ENCODE results near the gene SPAG4.

SPAG4 gene

DNA sequence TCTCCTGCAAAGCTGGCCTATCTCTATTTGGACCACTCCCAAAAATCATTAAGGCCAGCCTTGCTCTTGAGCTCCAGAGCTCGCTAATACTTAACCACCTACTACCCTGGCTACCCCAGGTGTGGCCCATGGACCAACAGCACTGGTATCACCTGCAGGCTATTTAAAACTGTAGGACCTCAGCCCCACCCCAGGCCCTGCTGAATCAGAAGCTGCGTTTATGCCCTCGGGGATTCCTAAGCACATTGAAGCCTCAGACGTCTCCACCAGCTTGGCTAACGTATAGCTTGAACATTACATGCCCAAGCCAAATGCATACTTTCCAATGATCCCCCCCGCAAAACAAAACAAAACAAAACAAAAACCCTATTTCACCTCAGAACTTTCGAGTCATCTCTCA, 19.7 kb upstream of the SPAG4 start:
- DNase-seq = no peak
- TF ChIP-seq, protein P1, sequence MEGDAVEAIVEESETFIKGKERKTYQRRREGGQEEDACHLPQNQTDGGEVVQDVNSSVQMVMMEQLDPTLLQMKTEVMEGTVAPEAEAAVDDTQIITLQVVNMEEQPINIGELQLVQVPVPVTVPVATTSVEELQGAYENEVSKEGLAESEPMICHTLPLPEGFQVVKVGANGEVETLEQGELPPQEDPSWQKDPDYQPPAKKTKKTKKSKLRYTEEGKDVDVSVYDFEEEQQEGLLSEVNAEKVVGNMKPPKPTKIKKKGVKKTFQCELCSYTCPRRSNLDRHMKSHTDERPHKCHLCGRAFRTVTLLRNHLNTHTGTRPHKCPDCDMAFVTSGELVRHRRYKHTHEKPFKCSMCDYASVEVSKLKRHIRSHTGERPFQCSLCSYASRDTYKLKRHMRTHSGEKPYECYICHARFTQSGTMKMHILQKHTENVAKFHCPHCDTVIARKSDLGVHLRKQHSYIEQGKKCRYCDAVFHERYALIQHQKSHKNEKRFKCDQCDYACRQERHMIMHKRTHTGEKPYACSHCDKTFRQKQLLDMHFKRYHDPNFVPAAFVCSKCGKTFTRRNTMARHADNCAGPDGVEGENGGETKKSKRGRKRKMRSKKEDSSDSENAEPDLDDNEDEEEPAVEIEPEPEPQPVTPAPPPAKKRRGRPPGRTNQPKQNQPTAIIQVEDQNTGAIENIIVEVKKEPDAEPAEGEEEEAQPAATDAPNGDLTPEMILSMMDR (IDR thresholded peaks at IDR 0.05; ENCODE audit: low read depth, low read length, missing control alignments) = no peak
- Histone ChIP-seq H3K27me3 (replicated peaks) (peaks cover 6% of the 10 kb centered on the region), H3K36me3 (replicated peaks) (no peaks in the 10 kb centered on the region), H3K27ac (no peak overlapping the region), H3K4me3 (ENCODE audit: low read depth, low read length) (no peak overlapping the region)
- in situ Hi-C loops (cut with HindIII; ENCODE audit: low pct_ligation_motif_present, low sequenced_read_pairs) = no loop called here

DNA sequence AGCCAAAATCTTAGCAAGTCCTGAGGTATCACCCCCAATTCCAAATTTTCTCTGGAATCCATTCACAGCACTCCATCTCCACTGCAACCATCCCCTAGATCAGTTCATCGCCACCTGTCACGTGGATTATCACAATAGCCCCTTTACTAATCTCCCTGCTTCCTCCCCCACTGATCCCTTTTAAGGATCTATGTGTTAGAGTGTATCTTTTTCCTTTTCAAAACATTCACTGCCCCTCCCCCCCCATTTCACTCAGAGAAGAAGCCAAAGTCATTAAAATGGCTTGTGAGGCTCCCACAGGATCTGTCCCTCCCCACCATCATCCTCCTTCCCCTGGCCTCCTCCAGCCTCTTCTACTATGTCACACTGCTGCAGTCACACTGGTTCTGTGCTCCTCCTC, 18.4 kb upstream of the SPAG4 start:
- Histone ChIP-seq H3K27me3 (replicated peaks) (peaks cover 6% of the 10 kb centered on the region), H3K27ac (no peak overlapping the region), H3K36me3 (replicated peaks) (no peaks in the 10 kb centered on the region), H3K4me3 (ENCODE audit: low read depth, low read length) (no peak overlapping the region)
- TF ChIP-seq, protein P1 (IDR thresholded peaks at IDR 0.05; ENCODE audit: low read depth, low read length, missing control alignments) = no peak
- no peak for DNase-seq
- in situ Hi-C loops (cut with HindIII; ENCODE audit: low pct_ligation_motif_present, low sequenced_read_pairs) = no loop called here

GRCh38 chr20:35598476-35598875, 17.2 kb upstream of the SPAG4 start:
- Histone ChIP-seq H3K27ac (no peak overlapping the region), H3K36me3 (replicated peaks) (no peaks in the 10 kb centered on the region), H3K4me3 (ENCODE audit: low read depth, low read length) (no peak overlapping the region), H3K27me3 (replicated peaks) (peaks cover 6% of the 10 kb centered on the region)
- in situ Hi-C loops (cut with HindIII; ENCODE audit: low pct_ligation_motif_present, low sequenced_read_pairs) = no loop called here
- TF ChIP-seq, protein P1 (IDR thresholded peaks at IDR 0.05; ENCODE audit: low read depth, low read length, missing control alignments) = no peak
- no peak for DNase-seq

DNA sequence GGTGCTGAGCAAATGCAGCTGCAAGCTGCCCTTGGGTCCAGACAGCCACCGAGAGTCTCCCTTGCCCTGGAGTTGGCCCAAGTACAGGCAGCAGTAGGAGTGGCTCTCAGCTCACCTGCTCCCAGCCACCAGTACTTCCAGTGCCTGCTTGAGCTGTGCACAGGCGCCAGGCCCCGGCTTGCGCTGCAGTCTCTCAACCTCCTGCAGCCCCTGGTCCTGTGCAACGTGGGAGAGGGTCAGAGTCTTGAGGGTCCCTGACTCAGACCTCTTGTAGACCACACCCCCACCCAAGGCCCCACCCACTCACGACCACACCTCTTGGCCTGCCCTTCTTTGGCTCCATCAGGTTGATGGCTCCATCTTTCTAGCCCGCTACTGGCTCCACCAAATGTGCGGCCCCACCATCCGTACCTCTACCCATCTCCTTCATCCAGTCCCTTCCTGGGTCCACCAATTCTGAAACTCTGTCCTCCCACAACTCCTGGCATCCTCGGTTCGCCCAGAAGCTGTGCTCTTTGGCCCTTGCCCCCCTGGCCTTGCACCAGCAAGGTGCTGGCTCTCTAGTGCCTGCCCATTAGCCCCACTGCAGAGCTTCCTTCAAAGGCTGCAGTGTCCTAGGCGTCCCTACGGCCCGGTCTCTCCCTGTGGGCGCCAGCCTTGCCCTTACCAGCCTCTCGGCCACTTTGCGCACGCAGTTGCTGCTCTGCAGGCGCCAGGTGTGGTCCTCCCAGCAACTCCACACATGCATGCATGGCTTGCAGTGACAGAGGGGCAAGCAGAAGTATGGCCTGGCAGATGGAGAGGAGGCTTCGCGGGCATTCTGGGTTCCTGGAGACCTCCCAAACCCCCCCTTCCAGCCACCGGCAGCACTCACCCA, 16.5 kb upstream of the SPAG4 start:
- H3K36me3 ChIP-seq (replicated peaks) = no peaks in the 10 kb centered on the region
- H3K27me3 ChIP-seq (replicated peaks) = peaks cover 6% of the 10 kb centered on the region
- in situ Hi-C loops (cut with HindIII; ENCODE audit: low pct_ligation_motif_present, low sequenced_read_pairs) = no loop called here
- no peak overlapping the region for H3K4me3 ChIP-seq (ENCODE audit: low read depth, low read length)
- TF ChIP-seq, protein P1 (IDR thresholded peaks at IDR 0.05; ENCODE audit: low read depth, low read length, missing control alignments) = no peak
- H3K27ac ChIP-seq = no peak overlapping the region
- no peak for DNase-seq

DNA sequence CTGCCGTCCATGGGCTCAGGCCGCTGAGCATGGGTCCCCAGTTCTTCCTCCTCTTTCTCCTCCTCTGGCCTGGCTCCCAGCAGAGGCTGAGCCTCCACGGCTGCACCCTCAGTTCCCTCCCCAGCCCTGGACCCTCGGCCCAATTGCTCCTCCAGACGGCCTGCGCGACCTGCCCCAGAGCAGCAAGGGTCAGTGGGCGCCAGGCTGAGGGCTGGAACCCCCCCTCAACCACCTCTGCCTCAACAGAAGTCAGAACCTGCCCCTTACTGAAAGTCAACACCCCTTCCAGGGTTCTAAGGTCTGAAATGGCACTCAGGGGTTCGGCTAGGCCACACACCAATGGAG, 15.9 kb upstream of the SPAG4 start:
- no peaks in the 10 kb centered on the region for H3K36me3 ChIP-seq (replicated peaks)
- in situ Hi-C loops (cut with HindIII; ENCODE audit: low pct_ligation_motif_present, low sequenced_read_pairs) = no loop called here
- peaks cover 6% of the 10 kb centered on the region for H3K27me3 ChIP-seq (replicated peaks)
- DNase-seq = no peak
- TF ChIP-seq, protein P1 (IDR thresholded peaks at IDR 0.05; ENCODE audit: low read depth, low read length, missing control alignments) = no peak
- no peak overlapping the region for H3K27ac ChIP-seq
- no peak overlapping the region for H3K4me3 ChIP-seq (ENCODE audit: low read depth, low read length)

Measured in brain microvascular endothelial cell (primary cell).